ENCODE measurements around the gene THSD4.

DNA sequence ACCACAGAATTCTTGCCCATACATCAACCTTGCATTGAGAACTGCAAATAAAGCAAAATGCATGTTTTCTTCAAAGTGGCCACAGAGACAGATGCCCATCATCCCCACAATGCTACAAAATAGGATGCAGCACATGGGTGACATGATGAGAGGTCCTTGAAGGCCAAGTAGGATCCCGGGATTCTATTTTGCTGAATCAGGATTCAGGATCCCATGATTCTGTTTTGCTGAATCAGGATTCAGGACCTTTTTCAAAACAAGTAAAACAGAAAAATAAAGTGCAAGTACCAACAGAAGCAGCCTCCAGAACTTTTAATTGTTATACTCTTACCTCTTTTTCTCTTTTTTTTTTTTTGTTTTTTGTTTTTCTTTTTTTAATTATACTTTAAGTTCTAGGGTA, 453.0 kb downstream of the THSD4 start:
- TF ChIP-seq, protein P1, sequence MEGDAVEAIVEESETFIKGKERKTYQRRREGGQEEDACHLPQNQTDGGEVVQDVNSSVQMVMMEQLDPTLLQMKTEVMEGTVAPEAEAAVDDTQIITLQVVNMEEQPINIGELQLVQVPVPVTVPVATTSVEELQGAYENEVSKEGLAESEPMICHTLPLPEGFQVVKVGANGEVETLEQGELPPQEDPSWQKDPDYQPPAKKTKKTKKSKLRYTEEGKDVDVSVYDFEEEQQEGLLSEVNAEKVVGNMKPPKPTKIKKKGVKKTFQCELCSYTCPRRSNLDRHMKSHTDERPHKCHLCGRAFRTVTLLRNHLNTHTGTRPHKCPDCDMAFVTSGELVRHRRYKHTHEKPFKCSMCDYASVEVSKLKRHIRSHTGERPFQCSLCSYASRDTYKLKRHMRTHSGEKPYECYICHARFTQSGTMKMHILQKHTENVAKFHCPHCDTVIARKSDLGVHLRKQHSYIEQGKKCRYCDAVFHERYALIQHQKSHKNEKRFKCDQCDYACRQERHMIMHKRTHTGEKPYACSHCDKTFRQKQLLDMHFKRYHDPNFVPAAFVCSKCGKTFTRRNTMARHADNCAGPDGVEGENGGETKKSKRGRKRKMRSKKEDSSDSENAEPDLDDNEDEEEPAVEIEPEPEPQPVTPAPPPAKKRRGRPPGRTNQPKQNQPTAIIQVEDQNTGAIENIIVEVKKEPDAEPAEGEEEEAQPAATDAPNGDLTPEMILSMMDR (IDR thresholded peaks at IDR 0.05; ENCODE audit: low read depth, low read length, poor library complexity, severe bottlenecking), result no peak
- TF ChIP-seq EZH2phosphoT487 (IDR thresholded peaks at IDR 0.05; ENCODE audit: borderline replicate concordance, low read length), result no peak
